Esophagus muscularis mucosa (tissue), 4 donors: Measurements from ENCODE around the gene DHX16. TPM values are rescaled to one million over a fixed set of nuclear protein-coding genes. Genes with fewer than 3 reads are reported as not detected.

ENCODE experiments used
- DNase-seq: peaks from one replicate; pipeline ENCODE4 v3.0.0-alpha.2; 2017; ENCODE audit errors: extremely low spot score
- H3K27ac ChIP-seq, 4 donors: fragments of 200-600 bp; sonication (generic); replicated peaks in 1 of 4; 1 replicate in 3 of 4; 2 replicates in 1 of 4; pipeline ENCODE4 v1.5.1; 2016 to 2019; ENCODE audit warnings: mild to moderate bottlenecking in 1 of 4
- H3K27me3 ChIP-seq, 4 donors: fragments of 200-600 bp; sonication (generic); one replicate each; pipeline versions ENCODE4 v1.5.1 to v1.6.0; 2016 to 2019
- H3K36me3 ChIP-seq, 4 donors: fragments of 200-600 bp; sonication (generic); one replicate each; pipeline ENCODE4 v1.5.1; 2016 to 2019
- H3K4me1 ChIP-seq, 4 donors: fragments of 200-600 bp; sonication (generic); one replicate each; pipeline ENCODE4 v1.5.1; 2016 to 2019
- H3K4me3 ChIP-seq, 4 donors: fragments of 200-600 bp; sonication (generic); 1 replicate in 2 of 4; 2 replicates in 2 of 4; pipeline ENCODE4 v1.5.1; 2016 to 2019; ENCODE audit warnings: mild to moderate bottlenecking in 4 of 4, moderate library complexity in 1 of 4
- H3K9me3 ChIP-seq, 4 donors: fragments of 200-600 bp; sonication (generic); 1 replicate in 3 of 4; 2 replicates in 1 of 4; pipeline ENCODE4 v1.5.1; 2016 to 2019
- EP300 ChIP-seq: sonication (generic); formaldehyde crosslinking; IDR thresholded peaks from one replicate; pipeline ENCODE4 v1.6.1; 2017; ENCODE audit warnings: antibody characterized with exemption
- POLR2A ChIP-seq: fragments of 450-650 bp; IDR thresholded peaks from one replicate; pipeline ENCODE4 v1.6.1; 2017; ENCODE audit warnings: antibody characterized with exemption, moderate library complexity, mild to moderate bottlenecking, low read depth
- POLR2AphosphoS5 ChIP-seq, 2 donors: sonication (generic); formaldehyde crosslinking; IDR thresholded peaks; one replicate each; pipeline ENCODE4 v1.6.1; 2017; ENCODE audit warnings: antibody characterized with exemption in 2 of 2
- WGBS: methylation state at CpG from one replicate; pipeline ENCODE4 v1.1.5; 2018; 5-methylcytosine and 5-hydroxymethylcytosine counted together
- intact Hi-C: fragments of 100-400 bp; cut with DNase I; formaldehyde crosslinking; loops from one replicate; pipeline ENCODE4 v1.15.1; 2023
- total RNA-seq, 4 donors: library from RNA; depleted of rRNA; stranded (reverse); fragments of >200 nt; gene quantifications; one replicate each; pipeline versions ENCODE4 v1.1.0 to v1.2.1, GENCODE V29; 2016
- TF ChIP-seq, protein P1 (sequence below), 3 experiments: fragments of 200-600 bp in 2 of 3; fragments of 450-650 bp in 1 of 3; sonication (generic) in 2 of 3; IDR thresholded peaks; one replicate each; pipeline ENCODE4 v1.5.1; 2017 to 2019; ENCODE audit warnings: antibody characterized with exemption in 3 of 3, mild to moderate bottlenecking in 2 of 3, moderate library complexity in 1 of 3

The DHX16 gene
- total RNA-seq, 4 donors from 2014 or later: 20.3 to 41.1 (median 31.1) TPM

DNA sequence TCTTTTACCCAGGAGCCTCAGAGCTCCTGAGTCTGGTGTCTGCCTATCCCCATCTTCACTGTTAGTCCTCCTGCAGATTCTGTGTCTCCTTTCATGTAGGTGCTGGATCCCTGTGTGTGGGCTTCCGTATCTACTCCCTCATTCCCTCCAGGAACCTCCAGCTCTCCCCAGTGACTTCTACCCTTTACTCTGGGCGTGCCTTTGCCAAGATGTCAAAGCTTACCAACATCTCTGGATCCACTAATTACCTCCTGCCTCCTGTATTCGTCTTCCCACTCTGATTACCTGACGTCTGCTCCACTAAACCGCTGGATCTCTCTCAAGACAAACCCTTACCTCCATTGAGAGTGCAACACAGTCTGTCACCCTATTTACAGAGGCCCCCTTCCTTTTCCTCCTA lies 28.0 kb downstream of the DHX16 start:
- no peaks in the 10 kb centered on the region for H3K9me3 ChIP-seq
- H3K27me3 ChIP-seq: no peaks in the 10 kb centered on the region
- intact Hi-C loops: no loop called here
- peaks cover 14 to 34% (median 25%) of the 10 kb centered on the region in 4 donors for H3K4me1 ChIP-seq
- no peak overlapping the region for H3K4me3 ChIP-seq
- DNase-seq: no peak
- TF ChIP-seq POLR2AphosphoS5 (IDR thresholded peaks at IDR 0.05): no peak
- TF ChIP-seq, protein P1, sequence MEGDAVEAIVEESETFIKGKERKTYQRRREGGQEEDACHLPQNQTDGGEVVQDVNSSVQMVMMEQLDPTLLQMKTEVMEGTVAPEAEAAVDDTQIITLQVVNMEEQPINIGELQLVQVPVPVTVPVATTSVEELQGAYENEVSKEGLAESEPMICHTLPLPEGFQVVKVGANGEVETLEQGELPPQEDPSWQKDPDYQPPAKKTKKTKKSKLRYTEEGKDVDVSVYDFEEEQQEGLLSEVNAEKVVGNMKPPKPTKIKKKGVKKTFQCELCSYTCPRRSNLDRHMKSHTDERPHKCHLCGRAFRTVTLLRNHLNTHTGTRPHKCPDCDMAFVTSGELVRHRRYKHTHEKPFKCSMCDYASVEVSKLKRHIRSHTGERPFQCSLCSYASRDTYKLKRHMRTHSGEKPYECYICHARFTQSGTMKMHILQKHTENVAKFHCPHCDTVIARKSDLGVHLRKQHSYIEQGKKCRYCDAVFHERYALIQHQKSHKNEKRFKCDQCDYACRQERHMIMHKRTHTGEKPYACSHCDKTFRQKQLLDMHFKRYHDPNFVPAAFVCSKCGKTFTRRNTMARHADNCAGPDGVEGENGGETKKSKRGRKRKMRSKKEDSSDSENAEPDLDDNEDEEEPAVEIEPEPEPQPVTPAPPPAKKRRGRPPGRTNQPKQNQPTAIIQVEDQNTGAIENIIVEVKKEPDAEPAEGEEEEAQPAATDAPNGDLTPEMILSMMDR (IDR thresholded peaks at IDR 0.05): no peak
- TF ChIP-seq EP300: no peak
- no peak for TF ChIP-seq POLR2A
- peaks cover 13 to 68% (median 40%) of the 10 kb centered on the region in 4 donors for H3K36me3 ChIP-seq
- H3K27ac ChIP-seq: no peak overlapping the region
- WGBS: 75% methylated on average over 5 of the region's 5 CpGs

DNA sequence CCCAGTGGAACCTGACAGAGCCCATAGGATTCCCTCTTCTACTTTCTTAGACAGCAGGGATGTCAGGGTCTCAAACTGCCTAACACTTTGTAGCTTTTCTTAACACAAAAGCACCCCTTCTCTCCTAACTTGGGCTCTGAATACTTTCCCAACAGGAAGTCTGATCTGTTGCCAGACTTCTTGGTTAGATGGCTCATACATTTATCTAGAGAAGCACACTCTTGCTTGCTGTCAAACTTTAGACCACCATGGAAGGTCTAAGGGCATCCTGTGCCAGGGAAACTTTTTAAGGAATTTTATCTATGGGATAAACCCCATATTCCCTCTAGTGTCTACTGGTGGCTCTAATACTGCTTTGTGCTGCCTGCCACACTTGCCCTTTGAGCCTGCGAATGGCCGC lies 29.1 kb downstream of the DHX16 start:
- TF ChIP-seq POLR2AphosphoS5 (IDR thresholded peaks at IDR 0.05) (no peak), POLR2A (no peak), EP300 (no peak)
- TF ChIP-seq, protein P1 (IDR thresholded peaks at IDR 0.05): no peak
- DNase-seq: no peak
- intact Hi-C loops: no loop called here
- H3K4me3 ChIP-seq: no peak overlapping the region
- peaks cover 13 to 64% (median 40%) of the 10 kb centered on the region in 4 donors for H3K36me3 ChIP-seq
- no peaks in the 10 kb centered on the region for H3K27me3 ChIP-seq
- no peaks in the 10 kb centered on the region for H3K9me3 ChIP-seq
- WGBS: 89% methylated on average over 2 of the region's 2 CpGs
- H3K4me1 ChIP-seq: peaks cover 10 to 26% (median 20%) of the 10 kb centered on the region in 4 donors
- no peak overlapping the region for H3K27ac ChIP-seq

DNA sequence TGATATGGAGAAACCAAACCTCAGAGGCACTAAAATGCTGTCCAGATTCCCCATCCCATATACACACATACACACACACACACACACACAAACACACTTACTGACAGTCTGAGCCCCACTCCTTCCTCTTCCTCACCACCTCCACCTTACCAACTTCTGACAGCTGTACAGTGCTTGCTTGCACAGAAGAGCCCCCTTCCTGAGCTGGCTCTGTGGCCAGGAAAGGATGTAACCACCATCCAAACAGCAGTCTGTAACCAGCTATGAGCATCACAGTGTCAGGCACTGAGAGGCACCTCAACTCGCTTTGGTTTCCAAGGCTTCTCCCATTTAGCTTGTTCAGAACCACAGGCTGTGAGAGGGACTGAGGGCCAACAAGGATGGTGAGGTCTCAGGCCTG lies 31.8 kb downstream of the DHX16 start:
- Histone ChIP-seq H3K36me3 (peaks cover 13 to 74% (median 45%) of the 10 kb centered on the region in 4 donors), H3K9me3 (no peaks in the 10 kb centered on the region), H3K27ac (no peak overlapping the region), H3K4me1 (peaks cover 0 to 6% (median under 1%) of the 10 kb centered on the region in 4 donors), H3K4me3 (no peak overlapping the region), H3K27me3 (no peaks in the 10 kb centered on the region)
- no peak for TF ChIP-seq EP300
- TF ChIP-seq POLR2AphosphoS5 (IDR thresholded peaks at IDR 0.05): no peak
- no peak for TF ChIP-seq POLR2A
- TF ChIP-seq, protein P1 (IDR thresholded peaks at IDR 0.05): no peak
- WGBS: no CpG with 5 or more reads among the region's 1 CpG
- no peak for DNase-seq
- intact Hi-C loops: no loop called here

DNA sequence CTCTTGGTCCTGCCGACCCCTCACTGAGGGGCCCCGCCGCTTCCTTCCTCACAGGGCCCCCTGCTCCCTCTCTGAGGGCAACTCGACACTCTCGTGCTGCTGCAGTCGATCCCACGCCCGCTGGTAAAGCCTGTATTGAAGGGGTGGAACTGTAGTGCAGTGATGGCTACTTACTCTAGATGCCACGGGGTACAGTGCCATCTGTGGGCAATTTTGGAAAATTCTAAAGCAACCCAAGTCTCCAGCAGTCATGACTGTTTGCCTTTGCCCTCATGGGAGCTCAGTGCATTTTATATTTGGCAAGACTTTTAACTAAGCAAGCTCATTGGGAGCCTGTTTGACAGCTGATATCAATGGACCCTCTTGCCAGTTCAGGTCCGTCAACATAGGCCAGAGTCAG lies 32.3 kb downstream of the DHX16 start:
- H3K36me3 ChIP-seq: peaks cover 13 to 71% (median 45%) of the 10 kb centered on the region in 4 donors
- H3K27ac ChIP-seq: no peak overlapping the region
- no peaks in the 10 kb centered on the region for H3K27me3 ChIP-seq
- intact Hi-C loops: no loop called here
- TF ChIP-seq EP300: no peak
- TF ChIP-seq POLR2AphosphoS5 (IDR thresholded peaks at IDR 0.05): no peak
- TF ChIP-seq, protein P1 (IDR thresholded peaks at IDR 0.05): no peak
- TF ChIP-seq POLR2A: no peak
- 86% methylated on average over 10 of the region's 10 CpGs for WGBS
- H3K9me3 ChIP-seq: no peaks in the 10 kb centered on the region
- no peak overlapping the region for H3K4me3 ChIP-seq
- DNase-seq: no peak
- H3K4me1 ChIP-seq: peaks cover 0 to under 1% (median 0%) of the 10 kb centered on the region in 4 donors

DNA sequence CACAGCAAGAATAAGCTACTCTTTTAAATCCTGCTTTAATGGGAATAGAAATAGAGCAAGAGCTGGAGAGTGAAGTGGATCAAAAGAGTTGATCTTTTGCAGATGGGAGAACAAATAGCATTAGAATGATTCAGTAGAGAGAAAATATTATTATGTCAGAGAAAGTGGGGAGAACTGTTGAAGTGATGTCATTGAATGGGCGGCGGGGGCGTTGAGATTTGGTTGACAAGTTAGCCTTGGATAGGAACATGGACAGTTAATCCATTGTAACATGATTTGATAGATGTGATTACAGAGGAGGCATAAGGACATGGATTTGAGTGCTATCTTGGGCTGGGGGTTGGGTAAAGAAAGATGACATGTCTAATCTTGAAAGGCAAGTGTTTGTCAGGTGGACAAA lies 37.0 kb downstream of the DHX16 start:
- no peak overlapping the region for H3K27ac ChIP-seq
- WGBS: 82% methylated on average over 3 of the region's 3 CpGs
- DNase-seq: no peak
- peaks cover 3 to 60% (median 38%) of the 10 kb centered on the region in 4 donors for H3K36me3 ChIP-seq
- no peaks in the 10 kb centered on the region for H3K27me3 ChIP-seq
- no peaks in the 10 kb centered on the region for H3K4me1 ChIP-seq
- intact Hi-C loops: no loop called here
- TF ChIP-seq POLR2A (no peak), POLR2AphosphoS5 (IDR thresholded peaks at IDR 0.05) (no peak), EP300 (no peak)
- TF ChIP-seq, protein P1 (IDR thresholded peaks at IDR 0.05): no peak
- H3K9me3 ChIP-seq: no peaks in the 10 kb centered on the region
- no peak overlapping the region for H3K4me3 ChIP-seq
